Body of pancreas (tissue), 4 donors: ENCODE data around the gene GRID1.

Experiments used
- POLR2A ChIP-seq, 3 donors: fragments of 450-650 bp; IDR thresholded peaks; one replicate each; pipeline ENCODE4 v1.6.1; 2016; ENCODE audit warnings: antibody characterized with exemption in 3 of 3, mild to moderate bottlenecking in 2 of 3
- TF ChIP-seq, protein P1 (sequence below), 7 experiments: fragments of 450-650 bp in 4 of 7; fragments of 200-600 bp in 3 of 7; sonication (generic) in 3 of 7; IDR thresholded peaks; one replicate each; pipeline ENCODE4 v1.5.1; 2016 to 2019; ENCODE audit warnings: antibody characterized with exemption in 7 of 7

- TF ChIP-seq, protein P1, sequence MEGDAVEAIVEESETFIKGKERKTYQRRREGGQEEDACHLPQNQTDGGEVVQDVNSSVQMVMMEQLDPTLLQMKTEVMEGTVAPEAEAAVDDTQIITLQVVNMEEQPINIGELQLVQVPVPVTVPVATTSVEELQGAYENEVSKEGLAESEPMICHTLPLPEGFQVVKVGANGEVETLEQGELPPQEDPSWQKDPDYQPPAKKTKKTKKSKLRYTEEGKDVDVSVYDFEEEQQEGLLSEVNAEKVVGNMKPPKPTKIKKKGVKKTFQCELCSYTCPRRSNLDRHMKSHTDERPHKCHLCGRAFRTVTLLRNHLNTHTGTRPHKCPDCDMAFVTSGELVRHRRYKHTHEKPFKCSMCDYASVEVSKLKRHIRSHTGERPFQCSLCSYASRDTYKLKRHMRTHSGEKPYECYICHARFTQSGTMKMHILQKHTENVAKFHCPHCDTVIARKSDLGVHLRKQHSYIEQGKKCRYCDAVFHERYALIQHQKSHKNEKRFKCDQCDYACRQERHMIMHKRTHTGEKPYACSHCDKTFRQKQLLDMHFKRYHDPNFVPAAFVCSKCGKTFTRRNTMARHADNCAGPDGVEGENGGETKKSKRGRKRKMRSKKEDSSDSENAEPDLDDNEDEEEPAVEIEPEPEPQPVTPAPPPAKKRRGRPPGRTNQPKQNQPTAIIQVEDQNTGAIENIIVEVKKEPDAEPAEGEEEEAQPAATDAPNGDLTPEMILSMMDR (IDR thresholded peaks at IDR 0.05), result no peak
- no peak for TF ChIP-seq POLR2A (IDR thresholded peaks at IDR 0.05)
Observed at GRCh38 chr10:85696893-85697292, 669.7 kb downstream of the GRID1 start.
